Neural progenitor cell (in vitro differentiated cells): ENCODE results near the gene IQCM.

Experiments used
- CTCF ChIP-seq: fragments of 200-600 bp; sonication (generic); IDR thresholded peaks from 2 replicates; pipeline ENCODE4 v1.5.1; 2017; ENCODE audit warnings: antibody characterized with exemption, mild to moderate bottlenecking
- EZH2 ChIP-seq: fragments of 200-600 bp; sonication (generic); IDR thresholded peaks from 2 replicates; pipeline ENCODE4 v1.6.1; 2017; ENCODE audit warnings: antibody characterized with exemption, mild to moderate bottlenecking, moderate library complexity
- EZH2phosphoT487 ChIP-seq: fragments of 200-600 bp; sonication (generic); IDR thresholded peaks from 2 replicates; pipeline ENCODE4 v1.6.1; 2017; ENCODE audit warnings: antibody characterized with exemption

- TF ChIP-seq CTCF (no peak), EZH2 (no peak), EZH2phosphoT487 (no peak)
Measured at GRCh38 chr4:149555146-149555545, 260.5 kb downstream of the IQCM start.
